IgD-negative memory B cell (primary cell): ENCODE data around the gene URGCP. TPM values are rescaled to one million over a fixed set of nuclear protein-coding genes. Genes with fewer than 3 reads are reported as not detected.
"Not testable (repeated sequence)": the region's sequence is repeated elsewhere in the genome, so short reads cannot be mapped to it uniquely, and the experiment has no call there.

Source experiments
- H3K27ac Mint-ChIP-seq, 3 donors: one replicate each; pipeline ENCODE4 v1.8.0; 2020 to 2022; ENCODE audit warnings: mild to moderate bottlenecking in 3 of 3, mixed read lengths in 3 of 3, moderate library complexity in 1 of 3
- H3K27me3 Mint-ChIP-seq: one replicate; pipeline ENCODE4 v1.8.0; 2021; ENCODE audit warnings: mixed read lengths
- H3K36me3 Mint-ChIP-seq: one replicate; pipeline ENCODE4 v1.8.0; 2020; ENCODE audit warnings: mild to moderate bottlenecking, mixed read lengths
- H3K4me1 Mint-ChIP-seq, 3 donors: one replicate each; pipeline ENCODE4 v1.8.0; 2020 to 2022; ENCODE audit warnings: mixed read lengths in 3 of 3, mild to moderate bottlenecking in 1 of 3
- H3K4me3 Mint-ChIP-seq, 4 donors: one replicate each; pipeline ENCODE4 v1.8.0; 2020 to 2022; ENCODE audit warnings: mild to moderate bottlenecking in 4 of 4, mixed read lengths in 4 of 4, moderate library complexity in 3 of 4
- H3K9me3 Mint-ChIP-seq, 3 donors: one replicate each; pipeline ENCODE4 v1.8.0; 2020 to 2021; ENCODE audit warnings: mixed read lengths in 3 of 3, mild to moderate bottlenecking in 1 of 3
- polyA plus RNA-seq: library from polyadenylated mRNA; unstranded; fragments of 300-500 nt; fragmentation: Illumina TruSeq; gene quantifications from one replicate; pipeline ENCODE4 v1.2.3, GENCODE V29; 2021

The URGCP gene
- polyA plus RNA-seq, 1 donor from 2014 or later, result 24.4 TPM

DNA sequence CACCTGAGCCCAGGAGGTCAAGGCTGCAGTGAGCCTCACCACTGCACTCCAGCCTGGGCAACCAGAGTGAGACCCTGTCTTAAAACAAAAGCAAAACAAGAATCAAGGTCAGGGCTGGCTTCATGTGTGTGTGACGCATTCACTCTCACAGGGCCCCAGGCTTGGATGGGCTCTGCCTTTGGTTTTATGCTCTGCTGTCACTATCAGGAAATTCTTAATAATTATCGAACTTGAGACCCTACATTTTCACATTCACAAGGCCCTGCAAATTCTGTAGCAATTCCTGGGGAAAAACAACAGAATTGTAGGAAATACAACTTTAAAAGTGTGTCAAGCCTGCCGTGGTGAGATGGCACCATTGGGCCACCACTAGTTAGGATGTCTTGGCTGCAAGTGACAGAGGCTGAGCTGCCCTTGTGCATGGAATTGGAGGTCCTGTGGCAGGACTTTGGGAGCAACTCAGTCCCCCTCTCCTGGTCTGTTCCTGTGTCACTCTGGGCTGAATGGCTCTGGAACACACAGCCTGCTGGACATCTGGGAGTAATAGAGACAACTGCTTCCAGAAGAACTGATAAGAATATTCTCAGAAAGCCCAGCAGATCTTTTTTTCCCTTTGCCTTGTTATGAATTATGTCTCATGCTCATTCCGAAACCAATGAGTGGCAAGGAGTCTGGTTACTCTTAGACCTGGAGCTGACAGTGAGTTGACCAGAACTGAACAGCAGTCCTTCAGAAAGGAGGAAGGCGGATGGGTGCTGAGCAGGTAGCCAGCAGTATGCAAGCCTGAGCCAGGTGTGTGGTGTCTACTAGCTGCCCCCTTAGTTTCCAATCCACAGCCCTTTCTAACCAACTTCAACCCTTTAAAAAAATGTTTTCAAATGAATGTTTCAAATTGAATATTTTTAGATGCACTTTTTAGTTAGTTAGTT is 23.4 kb upstream of the URGCP start:
- Mint-ChIP-seq H3K27ac (no peak overlapping the region), H3K9me3 (no peaks in the 10 kb centered on the region), H3K27me3 (no peaks in the 10 kb centered on the region), H3K4me1 (peaks cover 5 to 16% (median 16%) of the 10 kb centered on the region in 3 donors), H3K4me3 (peak overlapping the region in 1 of 4 donors; percentile 60), H3K36me3 (no peaks in the 10 kb centered on the region)

DNA sequence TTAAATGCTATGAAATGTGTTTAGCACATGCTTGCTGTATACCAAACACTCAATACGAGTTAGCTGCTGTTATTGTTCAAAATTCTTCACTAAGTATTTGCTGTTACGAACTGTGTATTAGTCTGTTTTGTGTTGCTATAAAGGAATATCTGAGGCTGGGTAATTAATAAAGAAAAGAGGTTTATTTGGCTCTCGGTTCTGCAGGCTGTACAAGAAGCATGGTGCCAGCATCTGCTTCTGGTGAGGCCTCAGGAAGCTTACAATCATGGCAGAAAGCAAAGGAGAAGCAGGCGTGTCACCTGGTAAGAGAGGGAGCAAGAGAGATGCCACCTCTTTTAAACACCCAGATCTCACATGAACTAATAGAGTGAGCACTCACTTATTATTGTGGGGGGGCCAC is 21.4 kb upstream of the URGCP start:
- no peaks in the 10 kb centered on the region for H3K27me3 Mint-ChIP-seq
- H3K4me1 Mint-ChIP-seq, result peaks cover 5 to 20% (median 19%) of the 10 kb centered on the region in 3 donors
- H3K4me3 Mint-ChIP-seq, result peak overlapping the region in 3 of 4 donors; percentile 3 to 90 (median 84)
- H3K36me3 Mint-ChIP-seq, result no peaks in the 10 kb centered on the region
- peak overlapping the region; percentile 34 to 95 (median 87) for H3K27ac Mint-ChIP-seq
- no peaks in the 10 kb centered on the region for H3K9me3 Mint-ChIP-seq

DNA sequence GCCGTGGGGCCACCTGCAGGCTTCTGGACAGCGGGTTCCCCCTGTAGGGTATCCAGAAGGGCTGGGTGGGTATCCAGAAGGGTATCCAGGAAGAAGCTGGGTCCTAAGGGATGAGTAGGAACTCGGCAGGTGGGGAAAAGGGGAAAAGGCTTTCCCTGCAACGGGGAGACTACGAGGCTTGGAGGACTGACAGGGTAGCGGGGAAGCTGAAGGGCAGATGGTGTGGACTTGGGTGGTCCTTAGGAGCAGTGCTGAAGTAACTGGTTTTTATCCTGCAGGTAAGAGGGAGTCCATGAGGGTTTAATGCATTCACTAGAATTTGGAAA is 20.4 kb upstream of the URGCP start:
- no peaks in the 10 kb centered on the region for H3K36me3 Mint-ChIP-seq
- H3K4me3 Mint-ChIP-seq, result peak overlapping the region; percentile 90 to 95 (median 92)
- H3K9me3 Mint-ChIP-seq, result no peaks in the 10 kb centered on the region
- H3K27ac Mint-ChIP-seq, result peak overlapping the region; percentile 87 to 96 (median 95)
- no peaks in the 10 kb centered on the region for H3K27me3 Mint-ChIP-seq
- peaks cover 5 to 21% (median 21%) of the 10 kb centered on the region in 3 donors for H3K4me1 Mint-ChIP-seq

DNA sequence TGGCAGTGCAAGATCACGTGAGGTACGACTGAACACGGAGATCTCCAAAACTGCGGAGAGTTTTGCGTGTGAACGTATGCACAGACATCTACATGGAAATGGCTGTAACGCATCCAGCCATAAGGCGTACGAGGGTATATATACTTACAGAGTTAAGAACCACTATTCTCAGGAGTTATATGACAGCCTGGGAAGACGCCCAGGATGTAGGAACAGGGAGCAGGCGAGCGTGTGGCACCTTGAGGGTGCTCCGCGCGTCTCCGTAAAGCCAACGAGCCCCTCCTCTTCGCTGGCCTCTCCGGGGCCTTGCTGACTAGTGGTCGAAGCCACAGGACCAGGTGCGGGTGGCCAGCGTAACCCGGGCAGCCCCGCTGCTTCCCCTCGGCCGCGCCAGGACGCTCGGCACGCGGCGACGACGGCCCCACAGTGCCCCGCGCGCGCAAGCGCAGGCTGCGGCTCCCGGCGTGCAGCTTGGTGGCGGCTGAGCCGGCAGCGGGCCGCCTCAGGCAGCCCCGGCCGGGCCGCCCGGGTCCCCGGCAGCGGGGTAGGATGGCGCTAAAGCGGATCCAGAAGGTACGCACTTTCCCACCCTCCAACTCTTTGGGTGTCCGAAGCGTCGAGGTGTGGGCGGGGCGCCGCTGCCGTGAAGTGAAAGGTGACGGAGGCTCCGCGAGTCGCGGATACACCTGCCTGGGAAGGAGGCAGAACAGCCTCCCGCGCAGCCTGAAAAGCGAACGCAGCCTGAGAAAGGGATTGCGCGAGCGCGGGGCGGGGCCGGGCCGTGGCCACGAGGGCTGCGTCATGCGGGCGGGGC is 19.8 kb upstream of the URGCP start, which contains the start of gene UBE2D4:
Gene UBE2D4, plus strand, starts transcription at position 453 of the 814 bp plus-strand sequence. Its CDS starts 97 bp downstream, at position 550.
- no peaks in the 10 kb centered on the region for H3K36me3 Mint-ChIP-seq
- peak within 1 kb of the TSS; percentile 90 to 97 (median 92) for H3K4me3 Mint-ChIP-seq
- H3K9me3 Mint-ChIP-seq, result no peaks in the 10 kb centered on the region
- peaks cover 5 to 22% (median 21%) of the 10 kb centered on the region in 3 donors for H3K4me1 Mint-ChIP-seq
- H3K27ac Mint-ChIP-seq, result peak within 1 kb of the TSS; percentile 87 to 96 (median 95)
- no peaks in the 10 kb centered on the region for H3K27me3 Mint-ChIP-seq

DNA sequence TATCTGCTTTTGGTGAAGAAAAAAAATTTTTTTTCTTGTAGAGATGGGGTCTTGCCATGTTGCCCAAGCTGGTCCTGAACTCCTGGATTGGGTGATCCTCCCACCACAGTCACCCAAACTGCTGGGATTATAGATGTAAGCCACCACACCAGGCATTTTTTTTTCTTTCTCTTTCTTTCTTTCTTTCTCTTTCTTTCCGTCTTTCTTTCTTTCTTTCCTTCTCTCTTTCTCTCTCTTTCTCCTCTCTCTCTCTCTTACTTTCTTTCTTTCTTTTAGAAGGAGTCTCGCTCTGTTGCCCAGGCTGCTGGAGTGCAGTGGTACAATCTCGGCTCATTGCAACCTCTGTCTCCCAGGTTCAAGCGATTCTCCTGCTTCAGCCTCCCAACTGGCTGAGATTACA is 16.3 kb upstream of the URGCP start:
- Mint-ChIP-seq H3K27ac (peak overlapping the region in 1 of 3 donors; percentile 60), H3K27me3 (no peaks in the 10 kb centered on the region), H3K36me3 (no peaks in the 10 kb centered on the region), H3K4me3 (peak overlapping the region in 1 of 4 donors; percentile 12), H3K4me1 (peaks cover 0 to 19% (median 16%) of the 10 kb centered on the region in 3 donors), H3K9me3 (no peaks in the 10 kb centered on the region)

DNA sequence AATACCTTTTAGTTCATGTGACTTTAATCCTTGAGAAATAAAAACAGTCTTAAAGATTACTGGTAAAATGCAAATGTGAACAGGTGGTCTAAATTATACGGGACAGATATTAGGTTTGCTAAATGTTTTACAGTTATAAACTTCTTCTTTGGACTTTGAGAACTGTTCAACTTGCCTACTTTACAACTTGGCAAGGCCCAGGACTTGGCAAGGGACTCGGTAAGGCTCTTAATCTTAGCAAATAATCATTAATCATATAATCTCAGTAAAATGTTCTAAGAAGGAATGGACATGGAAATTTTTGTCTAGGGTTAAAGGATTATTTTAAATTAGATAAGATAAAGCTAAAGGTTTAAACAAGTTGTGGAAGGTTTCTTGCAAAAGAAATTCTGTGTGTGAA is 15.0 kb upstream of the URGCP start:
- Mint-ChIP-seq H3K4me1 (peaks cover 0 to 12% (median 10%) of the 10 kb centered on the region in 3 donors), H3K36me3 (no peaks in the 10 kb centered on the region), H3K4me3 (no peak overlapping the region), H3K27ac (peak overlapping the region in 1 of 3 donors; percentile 74), H3K9me3 (no peaks in the 10 kb centered on the region), H3K27me3 (no peaks in the 10 kb centered on the region)

DNA sequence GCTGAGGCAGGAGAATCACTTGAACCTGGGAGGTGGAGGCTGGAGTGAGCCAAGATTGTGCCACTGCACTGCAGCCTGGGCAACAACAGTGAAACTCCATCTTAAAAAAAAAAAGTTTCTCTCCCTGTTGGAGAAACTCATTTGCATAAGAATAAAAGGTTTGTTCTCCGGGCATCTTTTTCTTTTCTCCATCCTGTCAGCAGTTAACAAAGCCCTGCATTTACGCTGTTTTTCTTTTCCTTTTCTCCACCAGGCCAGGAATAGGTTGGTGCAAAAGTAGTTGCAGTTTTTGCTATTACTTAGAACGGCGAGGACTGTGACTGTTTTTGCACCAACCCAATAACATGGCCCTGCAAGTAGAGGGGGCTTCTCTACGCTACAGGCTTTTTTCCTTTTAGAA is 9.5 kb upstream of the URGCP start:
- H3K27ac Mint-ChIP-seq, result no peak overlapping the region
- H3K27me3 Mint-ChIP-seq, result no peaks in the 10 kb centered on the region
- no peaks in the 10 kb centered on the region for H3K9me3 Mint-ChIP-seq
- peak overlapping the region in 1 of 4 donors; percentile 26 for H3K4me3 Mint-ChIP-seq
- no peaks in the 10 kb centered on the region for H3K36me3 Mint-ChIP-seq
- no peaks in the 10 kb centered on the region for H3K4me1 Mint-ChIP-seq

DNA sequence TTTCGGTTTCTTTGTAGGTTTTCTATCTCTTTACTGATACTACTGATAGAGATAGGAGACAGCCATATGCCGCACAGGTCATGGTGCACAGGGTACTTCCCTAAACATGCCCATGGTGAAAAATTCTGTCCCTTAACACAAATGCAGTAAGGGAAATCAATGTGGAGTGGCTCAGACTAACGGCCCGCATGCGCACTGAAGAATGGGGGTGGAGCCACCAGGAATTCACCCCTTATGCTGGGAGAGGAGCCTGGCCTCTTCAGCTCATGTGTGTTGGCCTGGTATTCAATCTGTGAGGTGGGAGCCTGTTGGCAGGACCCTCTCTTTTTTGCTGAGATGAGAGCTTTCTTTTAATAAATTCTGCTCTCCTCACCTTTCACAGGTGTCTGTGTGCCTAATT is 8.4 kb upstream of the URGCP start:
- no peaks in the 10 kb centered on the region for H3K4me1 Mint-ChIP-seq
- H3K9me3 Mint-ChIP-seq, result no peaks in the 10 kb centered on the region
- H3K27me3 Mint-ChIP-seq, result no peaks in the 10 kb centered on the region
- no peak overlapping the region for H3K27ac Mint-ChIP-seq
- no peaks in the 10 kb centered on the region for H3K36me3 Mint-ChIP-seq
- H3K4me3 Mint-ChIP-seq, result no peak overlapping the region

DNA sequence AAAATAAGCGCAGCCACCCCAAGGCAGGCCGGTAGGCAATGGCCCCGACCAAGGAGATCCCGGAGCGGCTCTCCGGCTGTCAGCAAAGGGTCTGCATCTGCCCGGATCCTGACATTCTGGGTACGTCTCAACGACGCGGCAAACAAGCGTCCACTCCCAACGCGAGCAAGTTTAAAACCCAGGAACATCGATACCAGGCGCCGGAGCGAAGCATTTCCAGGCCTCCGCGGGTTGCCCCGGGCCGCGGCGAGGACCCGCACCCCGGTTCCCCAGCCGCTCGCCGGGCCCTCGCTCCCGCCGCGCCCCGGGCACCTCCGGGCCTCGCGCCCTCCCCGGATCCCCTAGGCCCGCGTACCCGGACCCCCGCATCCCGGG is 453 bp downstream of the URGCP start:
- peaks cover 16 to 44% (median 28%) of the 10 kb centered on the region in 3 donors for H3K4me1 Mint-ChIP-seq
- no peaks in the 10 kb centered on the region for H3K36me3 Mint-ChIP-seq

DNA sequence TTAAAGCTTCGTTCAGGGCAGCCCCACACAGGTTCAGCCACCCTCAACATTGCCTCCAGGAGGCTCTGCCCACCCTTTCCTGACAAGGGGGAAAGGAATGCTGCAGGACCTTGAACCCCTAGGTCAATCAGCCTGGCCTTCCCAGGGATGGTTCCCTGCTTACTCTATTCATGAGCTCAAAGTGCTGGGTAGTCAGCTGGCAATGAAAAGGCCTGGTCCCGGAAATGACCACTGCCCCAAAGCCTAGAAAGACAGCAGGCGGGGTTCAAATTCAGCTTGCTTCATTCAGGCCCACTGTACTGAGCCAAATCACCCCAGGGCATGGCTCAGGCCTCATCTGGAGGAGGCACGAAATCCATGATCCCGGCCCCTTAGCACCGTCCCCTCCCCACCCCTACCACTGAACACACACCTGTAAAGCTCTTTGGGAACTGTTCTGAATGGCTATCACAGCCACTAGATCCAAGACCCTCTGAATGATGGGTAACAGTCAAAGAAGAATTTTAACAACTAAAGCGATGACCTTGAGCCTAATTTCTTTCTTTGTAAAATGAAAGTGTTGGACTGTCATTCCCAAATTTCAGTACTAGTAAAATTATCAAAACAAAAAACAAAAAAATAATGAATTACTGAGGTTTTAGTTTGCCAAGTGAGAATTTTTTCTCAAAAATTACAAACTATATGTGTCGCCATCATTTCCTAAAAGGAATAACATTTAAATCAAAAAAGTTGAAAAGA is 1.0 kb downstream of the URGCP start:
- no peaks in the 10 kb centered on the region for H3K9me3 Mint-ChIP-seq
- H3K36me3 Mint-ChIP-seq, result no peaks in the 10 kb centered on the region
- peak overlapping the region; percentile 24 to 96 (median 79) for H3K27ac Mint-ChIP-seq
- peak overlapping the region; percentile 94 to 98 (median 96) for H3K4me3 Mint-ChIP-seq
- peaks cover 19 to 48% (median 28%) of the 10 kb centered on the region in 3 donors for H3K4me1 Mint-ChIP-seq
- H3K27me3 Mint-ChIP-seq, result no peaks in the 10 kb centered on the region

More for the DNA sequence above, 453 bp downstream of the URGCP start:
- Mint-ChIP-seq H3K27ac (peak overlapping the region; percentile 24 to 96 (median 79)), H3K27me3 (no peaks in the 10 kb centered on the region), H3K9me3 (no peaks in the 10 kb centered on the region), H3K4me3 (peak overlapping the region; percentile 94 to 98 (median 96))

DNA sequence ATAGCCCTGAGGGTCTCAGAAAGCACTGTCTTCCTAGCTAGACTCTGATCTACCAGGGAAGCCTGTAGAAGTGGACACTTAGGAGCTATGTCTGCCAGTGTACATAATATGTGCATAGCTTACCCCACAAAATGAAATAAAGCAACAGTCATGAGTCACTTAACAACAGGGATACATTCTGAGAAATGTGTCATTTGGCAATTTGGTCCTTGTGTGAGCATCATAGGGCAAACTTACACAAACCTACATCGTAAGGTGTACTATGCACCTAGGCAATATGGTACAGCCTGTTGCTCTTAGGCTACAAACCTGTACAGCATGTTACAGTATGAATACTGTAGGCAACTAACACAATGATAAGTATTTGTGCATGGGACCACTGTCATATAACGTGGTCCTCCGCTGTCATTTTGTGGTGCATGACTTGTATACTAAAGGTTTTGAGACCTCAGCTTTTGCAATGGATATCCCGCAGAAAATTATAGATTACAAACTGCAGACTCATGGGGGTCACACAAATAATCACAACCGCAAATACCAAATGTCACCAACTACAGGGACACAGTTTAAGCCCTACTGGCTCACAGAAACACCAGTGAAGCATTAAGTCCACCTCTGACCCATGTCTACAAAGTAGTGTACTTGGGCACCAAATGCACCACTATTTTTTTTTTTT is 1.7 kb downstream of the URGCP start:
- Mint-ChIP-seq H3K27me3 (no peaks in the 10 kb centered on the region), H3K9me3 (no peaks in the 10 kb centered on the region), H3K4me1 (peaks cover 19 to 48% (median 28%) of the 10 kb centered on the region in 3 donors), H3K36me3 (no peaks in the 10 kb centered on the region), H3K27ac (peak overlapping the region; percentile 23 to 84 (median 79)), H3K4me3 (peak overlapping the region in 2 of 4 donors; percentile 51 to 95)

DNA sequence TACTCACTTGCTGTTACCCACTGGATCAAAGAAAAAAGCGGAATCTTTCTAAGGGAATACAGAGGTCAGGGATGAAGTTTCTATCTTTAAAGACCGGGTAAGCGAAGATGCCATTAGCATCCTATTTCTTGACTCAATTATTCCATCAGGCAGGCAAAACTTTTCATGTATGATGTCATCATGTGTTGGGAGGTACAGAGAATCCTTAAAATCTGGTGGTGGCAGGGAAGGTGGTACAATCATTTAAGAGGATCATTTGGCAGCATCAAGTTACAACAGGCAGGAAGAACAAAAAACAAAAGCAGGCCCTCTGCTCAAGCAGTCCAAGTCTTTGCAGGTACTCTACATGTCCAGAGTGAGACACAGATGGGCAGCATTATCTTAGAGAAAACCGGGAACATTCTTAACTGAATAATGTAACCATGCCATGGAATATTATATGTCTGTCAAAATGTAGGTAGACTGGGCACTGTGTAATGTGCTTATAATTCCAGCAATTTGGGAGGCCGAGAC is 3.8 kb downstream of the URGCP start:
- Mint-ChIP-seq H3K27ac (peak overlapping the region in 2 of 3 donors; percentile 27 to 90), H3K36me3 (no peaks in the 10 kb centered on the region), H3K4me1 (peaks cover 22 to 40% (median 28%) of the 10 kb centered on the region in 3 donors)

DNA sequence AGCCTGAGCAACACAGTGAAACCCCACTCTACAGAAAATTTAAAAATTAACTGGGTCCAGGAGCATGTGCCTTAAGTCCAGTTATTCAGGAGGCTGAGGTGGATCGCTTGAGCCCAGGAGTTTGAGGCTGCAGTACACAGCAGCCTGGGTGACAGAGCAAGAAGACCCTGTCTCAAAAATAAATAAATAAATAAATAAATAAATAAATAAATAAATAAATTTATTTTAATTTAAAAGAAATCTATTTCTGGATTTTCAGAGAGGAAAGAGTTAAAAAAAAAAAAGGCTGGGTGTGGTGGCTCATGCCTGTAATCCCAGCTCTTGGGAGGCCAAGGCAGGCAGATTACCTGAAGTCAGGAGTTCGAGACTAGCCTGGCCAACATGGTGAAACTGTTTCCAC is 7.8 kb downstream of the URGCP start:
- peaks cover 11% of the 10 kb centered on the region for H3K36me3 Mint-ChIP-seq
- not testable (repeated sequence) for H3K27me3 Mint-ChIP-seq

More for the DNA sequence above, 3.8 kb downstream of the URGCP start:
- Mint-ChIP-seq H3K27me3 (no peaks in the 10 kb centered on the region), H3K9me3 (no peaks in the 10 kb centered on the region), H3K4me3 (peak overlapping the region in 1 of 4 donors; percentile 63)

More for the DNA sequence above, 7.8 kb downstream of the URGCP start:
- not testable (repeated sequence) for H3K4me3 Mint-ChIP-seq, H3K27ac Mint-ChIP-seq, H3K9me3 Mint-ChIP-seq
- peaks cover 11 to 26% (median 16%) of the 10 kb centered on the region in 3 donors for H3K4me1 Mint-ChIP-seq
